Measurements from ENCODE around the gene ITGB8.

Gene ITGB8

GRCh38 chr7:20403331-20403730, 72.6 kb downstream of the ITGB8 start:
- no peak for TF ChIP-seq CTCF (IDR thresholded peaks at IDR 0.05; ENCODE audit: extremely low read depth, insufficient read depth, missing control alignments)
- no peak for DNase-seq (ENCODE audit: low spot score)
- in situ Hi-C loops (cut with MboI; ENCODE audit: low pct_unique_long_range_greater_than_20kb, low sequenced_read_pairs, unreplicated experiment): no loop called here

- no peak for DNase-seq (ENCODE audit: low spot score)
These were observed 73.6 kb downstream of the ITGB8 start for GRCh38 chr7:20404320-20404719.

GRCh38 chr7:20407585-20408466, 77.1 kb downstream of the ITGB8 start:
- TF ChIP-seq CTCF (IDR thresholded peaks at IDR 0.05; ENCODE audit: extremely low read depth, insufficient read depth, missing control alignments): no peak
- no peak for DNase-seq (ENCODE audit: low spot score)
- in situ Hi-C loops (cut with MboI; ENCODE audit: low pct_unique_long_range_greater_than_20kb, low sequenced_read_pairs, unreplicated experiment): no loop called here

More at GRCh38 chr7:20404320-20404719, 73.6 kb downstream of the ITGB8 start:
- TF ChIP-seq CTCF (IDR thresholded peaks at IDR 0.05; ENCODE audit: extremely low read depth, insufficient read depth, missing control alignments): no peak
- in situ Hi-C loops (cut with MboI; ENCODE audit: low pct_unique_long_range_greater_than_20kb, low sequenced_read_pairs, unreplicated experiment): no loop called here

GRCh38 chr7:20408467-20408826, 77.7 kb downstream of the ITGB8 start:
- no peak for TF ChIP-seq CTCF (IDR thresholded peaks at IDR 0.05; ENCODE audit: extremely low read depth, insufficient read depth, missing control alignments)
- in situ Hi-C loops (cut with MboI; ENCODE audit: low pct_unique_long_range_greater_than_20kb, low sequenced_read_pairs, unreplicated experiment): no loop called here
- DNase-seq (ENCODE audit: low spot score): no peak

DNA sequence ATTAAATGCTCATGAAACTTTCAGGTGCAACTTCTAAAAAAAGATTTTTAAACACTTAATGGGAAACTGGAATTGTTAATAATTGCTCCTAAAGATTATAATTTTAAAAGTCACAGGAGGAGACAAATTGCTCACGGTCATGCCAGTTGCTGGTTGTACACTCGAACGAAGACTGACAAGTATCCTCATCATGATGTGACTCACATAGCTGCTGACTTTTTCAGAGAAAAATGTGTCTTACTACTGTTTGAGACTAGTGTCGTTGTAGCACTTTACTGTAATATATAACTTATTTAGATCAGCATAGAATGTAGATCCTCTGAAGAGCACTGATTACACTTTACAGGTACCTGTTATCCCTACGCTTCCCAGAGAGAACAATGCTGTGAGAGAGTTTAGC, 79.3 kb downstream of the ITGB8 start:
- TF ChIP-seq CTCF (IDR thresholded peaks at IDR 0.05; ENCODE audit: extremely low read depth, insufficient read depth, missing control alignments): no peak
- in situ Hi-C loops (cut with MboI; ENCODE audit: low pct_unique_long_range_greater_than_20kb, low sequenced_read_pairs, unreplicated experiment): no loop called here
- DNase-seq (ENCODE audit: low spot score): no peak

- DNase-seq (ENCODE audit: low spot score): no peak
- in situ Hi-C loops (cut with MboI; ENCODE audit: low pct_unique_long_range_greater_than_20kb, low sequenced_read_pairs, unreplicated experiment): no loop called here
- no peak for TF ChIP-seq CTCF (IDR thresholded peaks at IDR 0.05; ENCODE audit: extremely low read depth, insufficient read depth, missing control alignments)
These were observed 80.7 kb downstream of the ITGB8 start for GRCh38 chr7:20411372-20411771.
